Activated naive CD4-positive, alpha-beta T cell treated with anti-CD3 and anti-CD28 coated beads for 36 hours (primary cell): ENCODE results near the gene ANKFN1. TPM values are rescaled to one million over a fixed set of nuclear protein-coding genes. Genes with fewer than 3 reads are reported as not detected.

Experiments used
- CTCF ChIA-PET: fragments of 350-600 bp; sonication (Branson Sonifier 250); formaldehyde crosslinking; loops from one replicate; lab custom pipeline; 2021; ENCODE audit warnings: antibody characterized with exemption; lab: Charles Lee
- DNase-seq: peaks from one replicate; pipeline ENCODE4 v3.0.0-alpha.2; 2020
- H3K27ac Mint-ChIP-seq: one replicate; pipeline ENCODE4 v1.8.0; 2021; ENCODE audit warnings: mild to moderate bottlenecking, mixed read lengths
- H3K27me3 Mint-ChIP-seq: one replicate; pipeline ENCODE4 v1.8.0; 2021; ENCODE audit warnings: low read depth, mixed read lengths
- H3K36me3 Mint-ChIP-seq: one replicate; pipeline ENCODE4 v1.8.0; 2021; ENCODE audit warnings: low read depth, mixed read lengths
- H3K4me1 Mint-ChIP-seq: one replicate; pipeline ENCODE4 v1.8.0; 2021; ENCODE audit warnings: low read depth, mixed read lengths
- H3K4me3 Mint-ChIP-seq: one replicate; pipeline ENCODE4 v1.8.0; 2021; ENCODE audit warnings: mild to moderate bottlenecking, moderate library complexity, mixed read lengths
- H3K9me3 Mint-ChIP-seq: one replicate; pipeline ENCODE4 v1.8.0; 2021; ENCODE audit warnings: mixed read lengths
- intact Hi-C: fragments of 100-400 bp; cut with micrococcal nuclease; formaldehyde crosslinking; loops from one replicate; pipeline ENCODE4 v1.15.1; 2023
- total RNA-seq, 2 experiments: library from RNA; stranded (reverse); gene quantifications; one replicate each; pipeline ENCODE4 v1.2.3, GENCODE V29; 2021

The ANKFN1 gene
- total RNA-seq, 2 experiments from 2014 or later, result not detected

DNA sequence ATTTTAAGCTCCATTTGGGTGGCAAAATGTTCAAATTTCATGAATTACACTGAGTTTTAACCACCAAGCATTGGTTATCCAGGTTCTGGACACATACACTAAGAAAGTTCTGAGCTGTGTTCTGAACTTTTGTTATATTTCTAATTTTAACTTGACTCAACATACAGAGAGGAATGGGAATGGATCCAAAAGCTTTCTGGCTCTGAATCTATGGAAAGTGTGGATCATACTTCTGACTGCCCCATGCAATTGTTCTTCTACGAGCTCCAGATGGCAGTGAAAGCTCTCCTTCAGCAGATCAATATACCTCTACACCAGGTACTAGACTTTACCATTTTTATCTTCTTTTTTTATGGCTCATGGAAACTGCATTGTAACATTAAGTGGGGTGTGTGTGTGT is 327.2 kb downstream of the ANKFN1 start:
- Mint-ChIP-seq H3K27ac (no peak overlapping the region), H3K27me3 (peaks cover 2% of the 10 kb centered on the region), H3K9me3 (peaks cover 3% of the 10 kb centered on the region), H3K4me1 (peaks cover 7% of the 10 kb centered on the region), H3K4me3 (no peak overlapping the region), H3K36me3 (no peaks in the 10 kb centered on the region)
- intact Hi-C loops, result no loop called here
- no peak for DNase-seq
- CTCF ChIA-PET, result interaction anchor here (0.6 to 1.8 kb wide), 3 partner anchors 19 to 658 kb away, joined by 3 to 10 read pairs (median 3); no protein-coding TSS in a partner anchor

- intact Hi-C loops, result no loop called here
- CTCF ChIA-PET, result interaction anchor here (0.6 kb wide), 1 partner anchor 23 kb away, joined by 4 read pairs; no protein-coding TSS in a partner anchor
Observed at GRCh38 chr17:56481659-56482058, 328.4 kb downstream of the ANKFN1 start.

GRCh38 chr17:56482229-56482628 is 329.0 kb downstream of the ANKFN1 start:
- CTCF ChIA-PET, result interaction anchor here (0.6 to 0.9 kb wide), 3 partner anchors 8 to 298 kb away, joined by 3 to 4 read pairs (median 3); no protein-coding TSS in a partner anchor
- Mint-ChIP-seq H3K36me3 (no peaks in the 10 kb centered on the region), H3K4me1 (no peaks in the 10 kb centered on the region), H3K27ac (no peak overlapping the region), H3K4me3 (no peak overlapping the region), H3K27me3 (peaks cover 2% of the 10 kb centered on the region), H3K9me3 (no peaks in the 10 kb centered on the region)
- intact Hi-C loops, result no loop called here
- DNase-seq, result no peak

More at GRCh38 chr17:56481659-56482058, 328.4 kb downstream of the ANKFN1 start:
- H3K27ac Mint-ChIP-seq, result no peak overlapping the region
- no peak for DNase-seq
- no peaks in the 10 kb centered on the region for H3K36me3 Mint-ChIP-seq
- H3K27me3 Mint-ChIP-seq, result peaks cover 2% of the 10 kb centered on the region
- H3K4me3 Mint-ChIP-seq, result no peak overlapping the region
- no peaks in the 10 kb centered on the region for H3K4me1 Mint-ChIP-seq
- no peaks in the 10 kb centered on the region for H3K9me3 Mint-ChIP-seq

DNA sequence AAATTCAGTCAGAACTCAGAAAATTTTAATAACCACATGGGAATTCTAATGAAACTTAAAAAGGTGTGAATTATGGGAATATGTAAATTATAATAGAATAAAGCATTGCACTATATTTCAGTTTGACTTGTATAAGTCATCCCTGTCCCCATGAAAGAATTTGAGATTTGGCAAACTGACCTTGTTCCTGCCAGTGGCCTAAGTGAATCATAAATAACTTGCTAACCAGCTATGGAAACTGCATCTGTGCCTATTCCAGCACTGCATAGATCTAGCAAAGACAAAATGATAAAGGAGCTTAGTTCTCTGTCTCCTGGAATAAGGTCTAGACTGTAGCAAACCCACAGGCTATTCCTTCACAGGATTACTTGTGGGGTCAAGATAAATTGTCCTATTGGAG is 333.5 kb downstream of the ANKFN1 start:
- DNase-seq, result no peak
- Mint-ChIP-seq H3K4me3 (no peak overlapping the region), H3K36me3 (no peaks in the 10 kb centered on the region), H3K9me3 (no peaks in the 10 kb centered on the region), H3K4me1 (no peaks in the 10 kb centered on the region), H3K27ac (no peak overlapping the region), H3K27me3 (peaks cover 4% of the 10 kb centered on the region)
- intact Hi-C loops, result no loop called here
- CTCF ChIA-PET, result interaction anchor here (1.8 kb wide), 1 partner anchor 13 kb away, joined by 9 read pairs; no protein-coding TSS in a partner anchor

- Mint-ChIP-seq H3K27me3 (peaks cover 3% of the 10 kb centered on the region), H3K36me3 (no peaks in the 10 kb centered on the region), H3K9me3 (no peaks in the 10 kb centered on the region), H3K27ac (no peak overlapping the region), H3K4me3 (no peak overlapping the region), H3K4me1 (no peaks in the 10 kb centered on the region)
- no peak for DNase-seq
- CTCF ChIA-PET, result interaction anchor here (1.1 kb wide), 1 partner anchor 11 kb away, joined by 4 read pairs; no protein-coding TSS in a partner anchor
- intact Hi-C loops, result no loop called here
Observed at GRCh38 chr17:56488800-56489199, 335.5 kb downstream of the ANKFN1 start.

DNA sequence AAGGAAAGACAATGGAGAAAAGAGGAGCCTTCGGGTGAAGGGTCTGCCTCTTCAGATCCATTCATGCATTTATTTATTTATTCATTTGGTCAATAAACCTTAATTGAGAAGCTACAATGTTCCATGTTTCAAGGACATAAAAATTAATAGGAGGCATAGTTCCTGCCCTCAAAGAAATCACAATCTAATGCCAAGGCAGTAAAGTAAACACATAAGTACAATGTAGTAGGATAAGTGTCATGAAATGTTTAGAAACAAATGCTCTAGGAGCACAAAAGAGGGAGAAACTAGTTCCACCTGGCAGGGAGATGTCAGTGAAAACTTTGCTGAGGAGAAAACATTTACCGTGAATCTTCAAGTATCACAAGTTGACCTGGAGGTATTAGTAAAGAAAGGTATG is 336.7 kb downstream of the ANKFN1 start:
- CTCF ChIA-PET, result interaction anchor here (1.1 to 1.7 kb wide), 2 partner anchors 10 to 13 kb away, joined by 4 to 5 read pairs; no protein-coding TSS in a partner anchor
- Mint-ChIP-seq H3K36me3 (no peaks in the 10 kb centered on the region), H3K4me3 (no peak overlapping the region), H3K27ac (no peak overlapping the region), H3K4me1 (no peaks in the 10 kb centered on the region), H3K27me3 (peaks cover 3% of the 10 kb centered on the region), H3K9me3 (no peaks in the 10 kb centered on the region)
- intact Hi-C loops, result no loop called here
- no peak for DNase-seq

- no peak for DNase-seq
- no peak overlapping the region for H3K4me3 Mint-ChIP-seq
- intact Hi-C loops, result loop anchor here (5.0 kb wide), 1 partner anchor 97 kb away; the partner anchor contains the start of gene NOG
- no peaks in the 10 kb centered on the region for H3K27me3 Mint-ChIP-seq
- CTCF ChIA-PET, result interaction anchor here (1.4 kb wide), 1 partner anchor 220 kb away, joined by 3 read pairs; no protein-coding TSS in a partner anchor
- no peaks in the 10 kb centered on the region for H3K9me3 Mint-ChIP-seq
- no peaks in the 10 kb centered on the region for H3K36me3 Mint-ChIP-seq
- no peaks in the 10 kb centered on the region for H3K4me1 Mint-ChIP-seq
- no peak overlapping the region for H3K27ac Mint-ChIP-seq
Observed at GRCh38 chr17:56495556-56495955, 342.3 kb downstream of the ANKFN1 start.

GRCh38 chr17:56497132-56497531 is 343.9 kb downstream of the ANKFN1 start:
- Mint-ChIP-seq H3K4me3 (no peak overlapping the region), H3K27me3 (no peaks in the 10 kb centered on the region), H3K27ac (no peak overlapping the region), H3K36me3 (no peaks in the 10 kb centered on the region), H3K9me3 (no peaks in the 10 kb centered on the region), H3K4me1 (no peaks in the 10 kb centered on the region)
- DNase-seq, result no peak
- CTCF ChIA-PET, result interaction anchor here (0.6 to 1.8 kb wide), 5 partner anchors 10 to 219 kb away, joined by 3 to 7 read pairs (median 4); no protein-coding TSS in a partner anchor
- intact Hi-C loops, result loop anchor here (5.0 kb wide), 1 partner anchor 95 kb away; the partner anchor contains the start of gene NOG

- Mint-ChIP-seq H3K27me3 (no peaks in the 10 kb centered on the region), H3K4me1 (no peaks in the 10 kb centered on the region), H3K4me3 (no peak overlapping the region), H3K27ac (no peak overlapping the region), H3K9me3 (no peaks in the 10 kb centered on the region), H3K36me3 (no peaks in the 10 kb centered on the region)
- DNase-seq, result peak; percentile 64
- intact Hi-C loops, result loop anchor here (1.0 to 5.0 kb wide), 5 partner anchors 92 to 281 kb away; partner anchors contain the start of gene NOG
- CTCF ChIA-PET, result interaction anchor here (0.6 to 3.9 kb wide), 37 partner anchors 8 to 281 kb away, joined by 3 to 46 read pairs (median 4); no protein-coding TSS in a partner anchor
Observed at GRCh38 chr17:56499799-56500388, 346.6 kb downstream of the ANKFN1 start.

DNA sequence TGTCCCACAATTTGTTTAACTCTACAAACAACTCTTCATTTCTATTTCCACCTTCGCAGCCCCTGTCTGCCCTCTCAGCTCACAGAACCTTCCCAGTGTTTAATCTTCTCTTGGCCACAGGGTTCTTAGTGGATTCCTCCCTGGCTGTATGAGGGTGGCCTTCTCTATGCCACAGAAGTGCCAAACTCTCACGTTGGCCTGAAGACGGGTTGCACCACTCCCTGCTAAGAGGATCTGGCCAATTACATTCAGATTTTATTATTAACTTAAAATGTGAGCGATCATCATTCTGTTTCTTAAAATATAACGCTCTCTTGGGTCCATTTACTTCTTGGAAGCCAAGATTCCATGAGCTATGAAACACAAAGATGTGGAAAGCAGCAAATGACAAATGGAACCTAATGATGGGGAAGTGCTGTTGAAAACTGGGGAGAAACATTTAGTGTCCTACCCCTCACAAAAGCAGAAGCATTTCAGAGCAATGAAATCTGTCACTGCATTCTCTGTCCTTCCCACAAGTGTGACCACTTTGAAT is 348.9 kb downstream of the ANKFN1 start:
- Mint-ChIP-seq H3K4me3 (no peak overlapping the region), H3K4me1 (no peaks in the 10 kb centered on the region), H3K27ac (no peak overlapping the region), H3K27me3 (no peaks in the 10 kb centered on the region), H3K36me3 (no peaks in the 10 kb centered on the region), H3K9me3 (no peaks in the 10 kb centered on the region)
- intact Hi-C loops, result no loop called here
- no peak for DNase-seq
- CTCF ChIA-PET, result interaction anchor here (0.8 to 3.9 kb wide), 3 partner anchors 91 to 220 kb away, joined by 4 to 46 read pairs (median 4); no protein-coding TSS in a partner anchor

GRCh38 chr17:56505154-56505756 is 352.0 kb downstream of the ANKFN1 start:
- H3K4me1 Mint-ChIP-seq, result no peaks in the 10 kb centered on the region
- H3K9me3 Mint-ChIP-seq, result no peaks in the 10 kb centered on the region
- H3K27ac Mint-ChIP-seq, result no peak overlapping the region
- H3K4me3 Mint-ChIP-seq, result no peak overlapping the region
- no peaks in the 10 kb centered on the region for H3K27me3 Mint-ChIP-seq
- intact Hi-C loops, result no loop called here
- DNase-seq, result no peak
- CTCF ChIA-PET, result interaction anchor here (1.0 kb wide), 1 partner anchor 14 kb away, joined by 5 read pairs; no protein-coding TSS in a partner anchor
- H3K36me3 Mint-ChIP-seq, result no peaks in the 10 kb centered on the region

DNA sequence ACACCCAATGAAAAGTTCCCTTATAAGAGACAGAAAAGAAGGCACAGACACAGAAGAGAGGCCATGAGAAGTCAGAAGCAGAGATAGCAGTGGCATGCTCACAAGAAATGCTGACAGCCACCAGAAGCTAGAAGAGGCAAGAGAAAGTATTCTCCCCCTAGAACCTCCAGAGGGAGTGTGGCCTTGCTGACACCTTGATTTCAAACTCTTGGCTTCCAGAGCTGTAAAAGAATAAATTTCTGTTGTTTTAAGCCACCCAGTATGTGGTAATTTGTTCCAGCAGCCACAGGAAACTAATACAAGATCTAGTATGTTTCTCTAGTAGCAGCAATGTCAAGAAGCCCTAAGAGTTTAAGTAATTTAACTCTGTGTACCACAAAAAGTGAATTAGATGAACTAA is 353.1 kb downstream of the ANKFN1 start:
- DNase-seq, result no peak
- intact Hi-C loops, result no loop called here
- H3K9me3 Mint-ChIP-seq, result no peaks in the 10 kb centered on the region
- no peaks in the 10 kb centered on the region for H3K4me1 Mint-ChIP-seq
- no peaks in the 10 kb centered on the region for H3K36me3 Mint-ChIP-seq
- H3K4me3 Mint-ChIP-seq, result no peak overlapping the region
- CTCF ChIA-PET, result no interaction called here
- no peak overlapping the region for H3K27ac Mint-ChIP-seq
- no peaks in the 10 kb centered on the region for H3K27me3 Mint-ChIP-seq
